Epidermal melanocyte (primary cell): ENCODE measurements around the gene FOXD4L3.
"Not testable (repeated sequence)": the region's sequence is repeated elsewhere in the genome, so short reads cannot be mapped to it uniquely, and the experiment has no call there.

Experiments used
- DNase-seq: peaks from one replicate; pipeline ENCODE4 v3.0.0; 2011; ENCODE audit warnings: low spot score; ENCODE audit not compliant: insufficient read length

The FOXD4L3 gene

GRCh38 chr9:68343992-68344391 lies 41.3 kb downstream of the FOXD4L3 start:
- DNase-seq: not testable (repeated sequence)

- not testable (repeated sequence) for DNase-seq
These were observed 49.0 kb downstream of the FOXD4L3 start for GRCh38 chr9:68351689-68352088.
